ENCODE measurements around the gene CD84. TPM values are rescaled to one million over a fixed set of nuclear protein-coding genes. Genes with fewer than 3 reads are reported as not detected.
A peak's percentile ranks its signal among the peaks of the same experiment; 100 is the strongest.
"Not testable (repeated sequence)": the region's sequence is repeated elsewhere in the genome, so short reads cannot be mapped to it uniquely, and the experiment has no call there.

Gene CD84
- not detected in 2 replicates for total RNA-seq

GRCh38 chr1:160579216-160579701 is at the start of gene CD84:
Gene CD84 (minus strand): TSS chr1:160579496. CDS start chr1:160579437, 59 bp downstream.
- DNase-seq (ENCODE audit: low read depth in 2 of 2): no peak

GRCh38 chr1:160628799-160629263 is 49.5 kb upstream of the CD84 start:
- DNase-seq (ENCODE audit: low read depth in 2 of 2): no peak

GRCh38 chr1:160627677-160628289 is 48.5 kb upstream of the CD84 start:
- not testable (repeated sequence) for DNase-seq (ENCODE audit: low read depth in 2 of 2)

- DNase-seq (ENCODE audit: low read depth in 2 of 2): no peak
These were observed 47.4 kb upstream of the CD84 start for GRCh38 chr1:160626509-160627342.

GRCh38 chr1:160625725-160626498 is 46.6 kb upstream of the CD84 start:
- no peak for DNase-seq (ENCODE audit: low read depth in 2 of 2)

GRCh38 chr1:160625321-160625720 is 46.0 kb upstream of the CD84 start:
- no peak for DNase-seq (ENCODE audit: low read depth in 2 of 2)

- DNase-seq (ENCODE audit: low read depth in 2 of 2): no peak
These were observed 45.2 kb upstream of the CD84 start for GRCh38 chr1:160624464-160624863.

- no peak for DNase-seq (ENCODE audit: low read depth in 2 of 2)
These were observed 44.6 kb upstream of the CD84 start for GRCh38 chr1:160623862-160624261.

GRCh38 chr1:160623227-160623633 is 43.9 kb upstream of the CD84 start:
- DNase-seq (ENCODE audit: low read depth in 2 of 2): no peak

GRCh38 chr1:160622501-160623226 is 43.4 kb upstream of the CD84 start:
- DNase-seq (ENCODE audit: low read depth in 2 of 2): no peak

GRCh38 chr1:160621633-160622413 is 42.5 kb upstream of the CD84 start:
- no peak for DNase-seq (ENCODE audit: low read depth in 2 of 2)

GRCh38 chr1:160620942-160621632 is 41.8 kb upstream of the CD84 start:
- DNase-seq (ENCODE audit: low read depth in 2 of 2): no peak

- no peak for DNase-seq (ENCODE audit: low read depth in 2 of 2)
These were observed 40.5 kb upstream of the CD84 start for GRCh38 chr1:160619742-160620277.

GRCh38 chr1:160618763-160619274 is 39.5 kb upstream of the CD84 start:
- DNase-seq (ENCODE audit: low read depth in 2 of 2): peak in 1 of 2 donors; percentile 7

- no peak for DNase-seq (ENCODE audit: low read depth in 2 of 2)
These were observed 39.0 kb upstream of the CD84 start for GRCh38 chr1:160618327-160618726.

- DNase-seq (ENCODE audit: low read depth in 2 of 2): no peak
These were observed 36.4 kb upstream of the CD84 start for GRCh38 chr1:160615660-160616059.

- DNase-seq (ENCODE audit: low read depth in 2 of 2): no peak
These were observed 35.1 kb upstream of the CD84 start for GRCh38 chr1:160614410-160614809.

GRCh38 chr1:160612613-160613218 is 33.4 kb upstream of the CD84 start:
- no peak for DNase-seq (ENCODE audit: low read depth in 2 of 2)
